Measurements from ENCODE around the gene IL36G. TPM values are rescaled to one million over a fixed set of nuclear protein-coding genes. Genes with fewer than 3 reads are reported as not detected.

Gene IL36G
- total RNA-seq, 4 donors from 2014 or later, result not detected

- no peak for DNase-seq
- no peaks in the 10 kb centered on the region for H3K36me3 ChIP-seq
- no peaks in the 10 kb centered on the region for H3K9me3 ChIP-seq
- H3K27ac ChIP-seq, result no peak overlapping the region
- H3K4me3 ChIP-seq (replicated peaks in 1 of 3), result no peak overlapping the region
- WGBS, 2 donors, result 91 to 92% methylated on average over 5 of the region's 5 CpGs
- TF ChIP-seq POLR2A (IDR thresholded peaks at IDR 0.05) (no peak), CTCF (IDR thresholded peaks at IDR 0.05) (no peak)
- no peaks in the 10 kb centered on the region for H3K4me1 ChIP-seq
- H3K27me3 ChIP-seq, result no peaks in the 10 kb centered on the region
- intact Hi-C loops (cut with DNase I), result no loop called here
Measured at GRCh38 chr2:112985090-112985489, 7.3 kb downstream of the IL36G start.

GRCh38 chr2:112989611-112990010 is 11.8 kb downstream of the IL36G start:
- TF ChIP-seq POLR2A (IDR thresholded peaks at IDR 0.05) (no peak), CTCF (IDR thresholded peaks at IDR 0.05) (no peak)
- WGBS, 2 donors, result 78 to 80% methylated on average over 3 of the region's 3 CpGs

GRCh38 chr2:112993831-112994230 is 16.0 kb downstream of the IL36G start:
- Histone ChIP-seq H3K27ac (no peak overlapping the region), H3K4me1 (no peaks in the 10 kb centered on the region), H3K36me3 (no peaks in the 10 kb centered on the region), H3K4me3 (replicated peaks in 1 of 3) (no peak overlapping the region), H3K27me3 (no peaks in the 10 kb centered on the region), H3K9me3 (no peaks in the 10 kb centered on the region)
- TF ChIP-seq POLR2A (IDR thresholded peaks at IDR 0.05), result no peak
- no peak for TF ChIP-seq CTCF (IDR thresholded peaks at IDR 0.05)
- DNase-seq, result no peak
- intact Hi-C loops (cut with DNase I), result no loop called here

More at GRCh38 chr2:112989611-112990010, 11.8 kb downstream of the IL36G start:
- no peak overlapping the region for H3K27ac ChIP-seq
- intact Hi-C loops (cut with DNase I), result no loop called here
- no peaks in the 10 kb centered on the region for H3K4me1 ChIP-seq
- no peak overlapping the region for H3K4me3 ChIP-seq (replicated peaks in 1 of 3)
- no peaks in the 10 kb centered on the region for H3K9me3 ChIP-seq
- H3K27me3 ChIP-seq, result no peaks in the 10 kb centered on the region
- DNase-seq, result no peak
- H3K36me3 ChIP-seq, result no peaks in the 10 kb centered on the region

GRCh38 chr2:112994648-112995047 is 16.8 kb downstream of the IL36G start:
- no peaks in the 10 kb centered on the region for H3K9me3 ChIP-seq
- H3K27me3 ChIP-seq, result no peaks in the 10 kb centered on the region
- no peak overlapping the region for H3K4me3 ChIP-seq (replicated peaks in 1 of 3)
- H3K36me3 ChIP-seq, result no peaks in the 10 kb centered on the region
- no peak for DNase-seq
- H3K4me1 ChIP-seq, result no peaks in the 10 kb centered on the region
- intact Hi-C loops (cut with DNase I), result no loop called here
- H3K27ac ChIP-seq, result no peak overlapping the region
- 81 to 96% methylated on average over 2 of the region's 2 CpGs for WGBS, 2 donors
- no peak for TF ChIP-seq POLR2A (IDR thresholded peaks at IDR 0.05)
- TF ChIP-seq CTCF (IDR thresholded peaks at IDR 0.05), result no peak

GRCh38 chr2:112995346-112995920 is 17.6 kb downstream of the IL36G start:
- TF ChIP-seq POLR2A (IDR thresholded peaks at IDR 0.05) (no peak), CTCF (IDR thresholded peaks at IDR 0.05) (no peak)
- DNase-seq, result no peak
- Histone ChIP-seq H3K4me3 (replicated peaks in 1 of 3) (no peak overlapping the region), H3K36me3 (no peaks in the 10 kb centered on the region), H3K27me3 (no peaks in the 10 kb centered on the region), H3K27ac (no peak overlapping the region), H3K9me3 (no peaks in the 10 kb centered on the region), H3K4me1 (no peaks in the 10 kb centered on the region)
- intact Hi-C loops (cut with DNase I), result no loop called here
- WGBS, 2 donors, result 88 to 89% methylated on average over 14 of the region's 14 CpGs
